GM23338 (cell line): Measurements from ENCODE around the gene WARS2. TPM values are rescaled to one million over a fixed set of nuclear protein-coding genes. Genes with fewer than 3 reads are reported as not detected.

ENCODE experiments used
- ATAC-seq: fragments of 200-7000 bp; cut with Tn5 transposase; 3 replicates; pipeline ENCODE4 v1.9.1; 2020
- DNase-seq: peaks from one replicate; pipeline ENCODE4 v3.0.0-alpha.2; 2015; ENCODE audit warnings: low spot score
- H2AFZ ChIP-seq: fragments of 200-600 bp; sonication (generic); 2 replicates; pipeline ENCODE4 v1.8.0; 2016; ENCODE audit warnings: antibody characterized with exemption, mild to moderate bottlenecking, moderate library complexity
- H3F3A ChIP-seq: fragments of 200-600 bp; sonication (generic); replicated peaks from 2 replicates; pipeline ENCODE4 v1.8.0; 2017; ENCODE audit warnings: antibody characterized with exemption, mixed run types, low read depth
- H3K27ac ChIP-seq: fragments of 200-600 bp; sonication (generic); 2 replicates; pipeline ENCODE4 v1.6.1; 2016; ENCODE audit warnings: low read depth
- H3K27me3 ChIP-seq: fragments of 200-600 bp; sonication (generic); 2 replicates; pipeline ENCODE4 v1.8.0; 2016; ENCODE audit warnings: mild to moderate bottlenecking, mixed run types, moderate library complexity; ENCODE audit not compliant: insufficient read depth
- H3K36me3 ChIP-seq: fragments of 200-600 bp; sonication (generic); 2 replicates; pipeline ENCODE4 v1.8.0; 2016; ENCODE audit warnings: mild to moderate bottlenecking; ENCODE audit not compliant: insufficient read depth
- H3K4me1 ChIP-seq: fragments of 200-600 bp; sonication (generic); 2 replicates; pipeline ENCODE4 v1.8.0; 2016; ENCODE audit warnings: mild to moderate bottlenecking, moderate library complexity; ENCODE audit not compliant: insufficient read depth
- H3K4me2 ChIP-seq: fragments of 200-600 bp; sonication (generic); 2 replicates; pipeline ENCODE4 v1.7.1; 2017; ENCODE audit warnings: mixed run types
- H3K4me3 ChIP-seq: fragments of 200-600 bp; sonication (generic); 2 replicates; pipeline ENCODE4 v1.6.1; 2016; ENCODE audit warnings: mixed run types
- H3K79me2 ChIP-seq: fragments of 200-600 bp; sonication (generic); replicated peaks from 2 replicates; pipeline ENCODE4 v1.8.0; 2017; ENCODE audit warnings: mild to moderate bottlenecking; ENCODE audit not compliant: insufficient read depth
- H3K9me2 ChIP-seq: fragments of 200-600 bp; sonication (generic); 2 replicates; pipeline ENCODE4 v1.8.0; 2017; ENCODE audit not compliant: insufficient read depth
- H4K20me1 ChIP-seq: fragments of 200-600 bp; sonication (generic); replicated peaks from 2 replicates; pipeline ENCODE4 v1.8.0; 2017; ENCODE audit warnings: mild to moderate bottlenecking; ENCODE audit not compliant: insufficient read depth
- H3K27ac Mint-ChIP-seq: 2 replicates; pipeline ENCODE4 v1.8.0; 2020; ENCODE audit warnings: inconsistent platforms, mild to moderate bottlenecking, moderate library complexity, mixed read lengths
- H3K27me3 Mint-ChIP-seq: 3 replicates; pipeline ENCODE4 v1.8.0; 2022; ENCODE audit warnings: low read depth, mild to moderate bottlenecking, moderate library complexity, mixed read lengths, inconsistent platforms; ENCODE audit not compliant: insufficient read depth, poor library complexity
- H3K36me3 Mint-ChIP-seq: 3 replicates; pipeline ENCODE4 v1.8.0; 2021; ENCODE audit warnings: low read depth, mild to moderate bottlenecking, inconsistent platforms, moderate library complexity, mixed read lengths
- H3K4me1 Mint-ChIP-seq: 3 replicates; pipeline ENCODE4 v1.8.0; 2020; ENCODE audit warnings: mild to moderate bottlenecking, inconsistent platforms, mixed read lengths
- H3K4me3 Mint-ChIP-seq: 3 replicates; pipeline ENCODE4 v1.8.0; 2021; ENCODE audit warnings: moderate library complexity, mild to moderate bottlenecking, inconsistent platforms, mixed read lengths
- H3K9me3 Mint-ChIP-seq: 3 replicates; pipeline ENCODE4 v1.8.0; 2020; ENCODE audit warnings: moderate library complexity, mild to moderate bottlenecking, inconsistent platforms, mixed read lengths
- CREB1 ChIP-seq: fragments of 250-450 bp; sonication (Bioruptor Pico); IDR thresholded peaks from 2 replicates; pipeline ENCODE4 v1.5.0; 2020; ENCODE audit warnings: low read depth, mild to moderate bottlenecking, moderate library complexity
- CTCF ChIP-seq, 2 experiments: fragments of 200-600 bp in 1 of 2; sonication (generic) in 1 of 2; conservative IDR thresholded peaks; 2 replicates each; pipeline versions ENCODE4 v1.5.1 to v1.6.1; 2016 to 2017; ENCODE audit warnings: antibody characterized with exemption in 2 of 2, low read depth in 2 of 2, mild to moderate bottlenecking in 2 of 2, moderate library complexity in 1 of 2
- ETS1 ChIP-seq: IDR thresholded peaks from 2 replicates; pipeline ENCODE4 v1.6.1; 2016; ENCODE audit warnings: antibody characterized with exemption
- EZH2 ChIP-seq: fragments of 200-600 bp; sonication (generic); IDR thresholded peaks from one replicate; pipeline ENCODE4 v1.8.0; 2017; ENCODE audit warnings: antibody characterized with exemption, mild to moderate bottlenecking, low read depth; ENCODE audit not compliant: unreplicated experiment
- EZH2phosphoT487 ChIP-seq: fragments of 200-600 bp; sonication (generic); IDR thresholded peaks from one replicate; pipeline ENCODE4 v1.8.1; 2018; ENCODE audit warnings: antibody characterized with exemption; ENCODE audit not compliant: unreplicated experiment
- JUNB ChIP-seq: IDR thresholded peaks from one replicate; pipeline ENCODE4 v1.6.1; 2016; ENCODE audit warnings: antibody characterized with exemption; ENCODE audit not compliant: unreplicated experiment
- NANOG ChIP-seq: IDR thresholded peaks from 2 replicates; pipeline ENCODE4 v1.6.1; 2016; ENCODE audit warnings: antibody characterized with exemption, borderline replicate concordance
- POLR2AphosphoS5 ChIP-seq: IDR thresholded peaks from 2 replicates; pipeline ENCODE4 v1.6.1; 2016; ENCODE audit warnings: antibody characterized with exemption, low read depth
- REST ChIP-seq: IDR thresholded peaks from one replicate; pipeline ENCODE4 v1.6.1; 2018; ENCODE audit warnings: antibody characterized with exemption; ENCODE audit not compliant: unreplicated experiment
- STAT1 ChIP-seq: IDR thresholded peaks from one replicate; pipeline ENCODE4 v1.6.1; 2016; ENCODE audit warnings: antibody characterized with exemption; ENCODE audit not compliant: unreplicated experiment
- ZNF114 ChIP-seq: fragments of 250-450 bp; sonication (Bioruptor Pico); IDR thresholded peaks from 2 replicates; pipeline ENCODE4 v1.5.0; 2020; ENCODE audit warnings: mild to moderate bottlenecking, moderate library complexity
- ZNF331 ChIP-seq: fragments of 250-450 bp; sonication (Bioruptor Pico); IDR thresholded peaks from 2 replicates; pipeline ENCODE4 v1.5.0; 2020; ENCODE audit warnings: low read depth, mild to moderate bottlenecking, moderate library complexity
- ZNF462 ChIP-seq: fragments of 250-450 bp; sonication (Bioruptor Pico); IDR thresholded peaks from 2 replicates; pipeline ENCODE4 v1.5.0; 2020; ENCODE audit warnings: mild to moderate bottlenecking, moderate library complexity
- polyA plus RNA-seq: library from polyadenylated mRNA; unstranded; fragments of >200 nt; fragmentation: Nextera tagmentation; extraction: Ambion mirVana; gene quantifications from 2 replicates; pipeline ENCODE4 v1.2.1, GENCODE V29; 2016
- total RNA-seq: library from RNA; depleted of rRNA; stranded (reverse); fragments of >200 nt; shearing (Covaris generic); gene quantifications from 2 replicates; pipeline ENCODE4 v1.2.3, GENCODE V29; 2014

WARS2 gene
- total and polyA plus RNA-seq, 2 experiments from 2014 or later = 6.4 to 12.6 TPM

GRCh38 chr1:119081700-119082099 is 58.8 kb downstream of the WARS2 start:
- no peak overlapping the region for H3K27ac Mint-ChIP-seq
- H3K27me3 ChIP-seq = no peaks in the 10 kb centered on the region
- H3K27me3 Mint-ChIP-seq = peaks cover 5% of the 10 kb centered on the region
- no peaks in the 10 kb centered on the region; the same call in 2 of the 3 replicates for H3K9me3 Mint-ChIP-seq
- H3K4me3 ChIP-seq = no peak overlapping the region
- no peak overlapping the region for H2AFZ ChIP-seq
- no peaks in the 10 kb centered on the region; the same call in 1 of the 2 replicates for H3K9me2 ChIP-seq
- H3K27ac ChIP-seq = no peak overlapping the region
- H3K36me3 Mint-ChIP-seq = no peaks in the 10 kb centered on the region
- no peaks in the 10 kb centered on the region for H3F3A ChIP-seq
- no peak overlapping the region for H3K4me2 ChIP-seq
- H3K4me3 Mint-ChIP-seq = no peak overlapping the region
- no peaks in the 10 kb centered on the region for H3K36me3 ChIP-seq
- no peak for DNase-seq
- peaks cover 9% of the 10 kb centered on the region for H3K4me1 Mint-ChIP-seq
- no peaks in the 10 kb centered on the region for H4K20me1 ChIP-seq
- no peak for ATAC-seq
- H3K79me2 ChIP-seq = no peaks in the 10 kb centered on the region
- no peaks in the 10 kb centered on the region for H3K4me1 ChIP-seq
- TF ChIP-seq ZNF114 (CRISPR knock-in tag) (no peak), ZNF331 (CRISPR knock-in tag) (no peak), EZH2 (no peak), NANOG (no peak), JUNB (no peak), STAT1 (no peak), POLR2AphosphoS5 (no peak), REST (no peak), CREB1 (no peak), ETS1 (no peak), CTCF (conservative IDR thresholded peaks at IDR 0.05; ENCODE audit: low read depth in 2 of 2) (no peak), ZNF462 (CRISPR knock-in tag) (no peak), EZH2phosphoT487 (no peak)
